SK-N-SH (cell line): ENCODE results near the gene PHLPP2. TPM values are rescaled to one million over a fixed set of nuclear protein-coding genes. Genes with fewer than 3 reads are reported as not detected.
A peak's percentile ranks its signal among the peaks of the same experiment; 100 is the strongest.

Source experiments
- CTCF ChIA-PET: fragments of 300-600, 350-600 bp; formaldehyde crosslinking; extraction: SDS; loops from one replicate; lab custom pipeline; 2021; lab: Yijun Ruan, JAX
- POLR2A ChIA-PET: fragments of 350-600 bp; sonication (Branson Sonifier 250); formaldehyde crosslinking; extraction: SDS; loops from one replicate; lab custom pipeline; 2020; ENCODE audit warnings: antibody characterized with exemption, inconsistent platforms; lab: Yijun Ruan, JAX
- DNase-seq: peaks from one replicate; pipeline ENCODE4 v3.0.0; 2012
- H2AFZ ChIP-seq: fragments of 200-600 bp; sonication (generic); 2 replicates; pipeline ENCODE4 v1.8.1; 2016; ENCODE audit warnings: antibody characterized with exemption, mild to moderate bottlenecking, low read depth
- H3F3A ChIP-seq: fragments of 200-600 bp; sonication (generic); replicated peaks from 2 replicates; pipeline ENCODE3; 2016; ENCODE audit warnings: antibody characterized with exemption, mild to moderate bottlenecking; ENCODE audit not compliant: insufficient read depth
- H3K27ac ChIP-seq, 2 experiments: fragments of 200-500 bp in 1 of 2; fragments of 200-600 bp in 1 of 2; sonication (Bioruptor generic) in 1 of 2; sonication (generic), shearing (Covaris generic) in 1 of 2; 2 replicates each; pipeline versions ENCODE4 v1.5.1 to v1.6.1; 2014 to 2016; ENCODE audit warnings: low read depth in 2 of 2, inconsistent platforms in 1 of 2, low read length in 1 of 2, mild to moderate bottlenecking in 1 of 2, mixed read lengths in 1 of 2
- H3K27me3 ChIP-seq: fragments of 200-600 bp; sonication (generic), shearing (Covaris generic); 2 replicates; pipeline ENCODE4 v1.6.1; 2016; ENCODE audit warnings: mixed run types; ENCODE audit not compliant: insufficient read depth
- H3K36me3 ChIP-seq, 2 experiments: fragments of 200-500 bp in 1 of 2; fragments of 200-600 bp in 1 of 2; sonication (Bioruptor generic) in 1 of 2; sonication (generic) in 1 of 2; replicated peaks in 1 of 2; 2 replicates each; pipeline versions ENCODE3 to v1.5.1; 2014 to 2016; ENCODE audit warnings: low read length in 1 of 2, mild to moderate bottlenecking in 1 of 2; ENCODE audit not compliant: insufficient read depth in 2 of 2, control insufficient read depth in 1 of 2
- H3K4me1 ChIP-seq, 2 experiments: fragments of 200-500 bp in 1 of 2; fragments of 200-600 bp in 1 of 2; sonication (Bioruptor generic) in 1 of 2; sonication (generic), shearing (Covaris generic) in 1 of 2; 2 replicates each; pipeline versions ENCODE4 v1.5.1 to v1.6.1; 2014 to 2016; ENCODE audit warnings: low read depth in 1 of 2, low read length in 1 of 2, mixed run types in 1 of 2; ENCODE audit not compliant: insufficient read depth in 2 of 2, control insufficient read depth in 1 of 2
- H3K4me2 ChIP-seq: fragments of 200-600 bp; sonication (generic), shearing (Covaris generic); 2 replicates; pipeline ENCODE4 v1.6.1; 2017; ENCODE audit warnings: mixed run types
- H3K4me3 ChIP-seq, 2 experiments: fragments of 200-500 bp in 1 of 2; fragments of 200-600 bp in 1 of 2; sonication (Bioruptor generic) in 1 of 2; sonication (generic), shearing (Covaris generic) in 1 of 2; 2 replicates each; pipeline versions ENCODE4 v1.5.1 to v1.8.1; 2014 to 2016; ENCODE audit warnings: low read depth in 2 of 2, inconsistent platforms in 1 of 2, low read length in 1 of 2, mild to moderate bottlenecking in 1 of 2, mixed read lengths in 1 of 2, moderate library complexity in 1 of 2
- H3K79me2 ChIP-seq: fragments of 200-600 bp; sonication (generic); 2 replicates; pipeline ENCODE4 v1.8.1; 2017; ENCODE audit warnings: mild to moderate bottlenecking; ENCODE audit not compliant: insufficient read depth
- H3K9ac ChIP-seq: fragments of 200-600 bp; sonication (generic); 2 replicates; pipeline ENCODE4 v1.6.1; 2017; ENCODE audit warnings: mixed run types
- H3K9me2 ChIP-seq: fragments of 200-600 bp; sonication (generic); 2 replicates; pipeline ENCODE4 v1.6.1; 2017; ENCODE audit warnings: mixed run types
- H3K9me3 ChIP-seq: fragments of 200-600 bp; sonication (generic); 2 replicates; pipeline ENCODE4 v1.6.1; 2017; ENCODE audit warnings: mixed run types, mild to moderate bottlenecking, moderate library complexity
- H4K20me1 ChIP-seq: fragments of 200-600 bp; sonication (generic); 2 replicates; pipeline ENCODE4 v1.6.1; 2017; ENCODE audit warnings: mild to moderate bottlenecking, mixed run types; ENCODE audit not compliant: insufficient read depth
- CHD2 ChIP-seq: fragments of 150-350 bp; IDR thresholded peaks from 2 replicates; pipeline ENCODE4 v1.6.1; 2018; ENCODE audit warnings: low read length; ENCODE audit not compliant: partially characterized antibody
- EZH2phosphoT487 ChIP-seq: fragments of 200-600 bp; sonication (generic); IDR thresholded peaks from 2 replicates; pipeline ENCODE4 v1.6.1; 2017; ENCODE audit warnings: low read depth, mixed run types, mild to moderate bottlenecking, antibody characterized with exemption, moderate library complexity, borderline replicate concordance
- FOSL2 ChIP-seq: IDR thresholded peaks from 2 replicates; pipeline ENCODE4 v1.4.0; 2012; ENCODE audit warnings: low read depth, mild to moderate bottlenecking, moderate library complexity, borderline replicate concordance
- FOXJ3 ChIP-seq: sonication (generic); formaldehyde crosslinking; IDR thresholded peaks from 2 replicates; pipeline ENCODE4 v1.5.1; 2020; ENCODE audit warnings: mild to moderate bottlenecking, missing genetic modification reagents
- FOXM1 ChIP-seq: IDR thresholded peaks from 2 replicates; pipeline ENCODE4 v1.4.0; 2012; ENCODE audit warnings: low read depth, mild to moderate bottlenecking
- JUND ChIP-seq: IDR thresholded peaks from 2 replicates; pipeline ENCODE4 v1.4.0; 2012
- MEF2A ChIP-seq: IDR thresholded peaks from 2 replicates; pipeline ENCODE4 v1.4.0; 2012; ENCODE audit warnings: low read depth, borderline replicate concordance
- RAD21 ChIP-seq: IDR thresholded peaks from 2 replicates; pipeline ENCODE4 v1.6.1; 2012; ENCODE audit warnings: mild to moderate bottlenecking, low read length
- RCOR1 ChIP-seq: fragments of 150-350 bp; IDR thresholded peaks from 2 replicates; pipeline ENCODE4 v1.6.1; 2017; ENCODE audit warnings: antibody characterized with exemption, low read length
- SIN3A ChIP-seq: IDR thresholded peaks from 2 replicates; pipeline ENCODE4 v1.6.1; 2012; ENCODE audit warnings: low read depth, mild to moderate bottlenecking, low read length, moderate library complexity, borderline replicate concordance
- SMC3 ChIP-seq: IDR thresholded peaks from 2 replicates; pipeline ENCODE4 v1.6.1; 2012; ENCODE audit warnings: low read depth, low read length, improper control_type of control experiment
- TEAD4 ChIP-seq: IDR thresholded peaks from 2 replicates; pipeline ENCODE4 v1.4.0; 2012; ENCODE audit warnings: mild to moderate bottlenecking, borderline replicate concordance; ENCODE audit not compliant: insufficient read depth
- YY1 ChIP-seq: IDR thresholded peaks from 2 replicates; pipeline ENCODE4 v1.4.0; 2012; ENCODE audit warnings: low read depth, mild to moderate bottlenecking
- WGBS: methylation state at CpG from one replicate; pipeline ENCODE4 v1.1.6; 2017; ENCODE audit warnings: low lambda C conversion rate; 5-methylcytosine and 5-hydroxymethylcytosine counted together
- polyA plus RNA-seq, 3 experiments: library from polyadenylated mRNA; depleted of rRNA; stranded (reverse); fragments of >200 nt; gene quantifications; 2 replicates each; pipeline ENCODE4 v1.2.3, GENCODE V29; 2012
- TF ChIP-seq, protein P1 (sequence below): fragments of 150-350 bp; IDR thresholded peaks from 2 replicates; pipeline ENCODE4 v1.6.1; 2017; ENCODE audit warnings: antibody characterized with exemption, low read length, low read depth, borderline replicate concordance
- TF ChIP-seq, protein P2 (sequence below): IDR thresholded peaks from 2 replicates; pipeline ENCODE4 v1.6.1; 2012; ENCODE audit warnings: mild to moderate bottlenecking, low read depth, low read length, moderate library complexity

PHLPP2 gene
- polyA plus RNA-seq, 1 of the 3 experiments (the other 2 are of a cell fraction) = 5.5 TPM

DNA sequence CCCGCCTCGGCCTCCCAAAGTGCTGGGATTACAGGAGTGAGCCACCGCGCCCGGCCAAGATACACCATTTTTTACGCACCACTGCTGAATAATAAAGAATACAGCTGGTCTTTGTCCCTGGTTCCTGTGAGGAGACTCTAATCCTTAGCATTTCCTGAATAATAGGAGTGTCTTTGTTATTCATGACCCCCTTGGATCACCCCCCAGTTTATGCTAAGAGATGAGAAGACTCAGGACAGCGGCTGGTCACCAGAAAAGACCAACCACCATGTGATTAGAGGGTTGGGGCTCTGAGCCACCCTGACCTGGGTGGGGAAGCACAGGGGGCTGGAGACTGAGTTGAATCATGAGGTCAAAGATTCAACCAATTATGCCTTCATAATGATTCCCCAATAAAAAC is 17.3 kb downstream of the PHLPP2 start:
- Histone ChIP-seq H3F3A (peaks cover 11% of the 10 kb centered on the region), H3K27me3 (no peaks in the 10 kb centered on the region), H3K9me2 (no peaks in the 10 kb centered on the region), H3K27ac (peak overlapping the region in 1 of 2 experiments; percentile 31; a peak in 1 of 4 replicates), H3K4me1 (peaks cover 4 to 20% of the 10 kb centered on the region in 2 experiments; a peak in 3 of 4 replicates), H3K4me2 (no peak overlapping the region), H3K4me3 (no peak overlapping the region), H4K20me1 (peaks cover 20% of the 10 kb centered on the region; the same call in 1 of the 2 replicates), H3K79me2 (peaks cover 70% of the 10 kb centered on the region), H3K36me3 (peaks cover 3 to 16% of the 10 kb centered on the region in 2 experiments), H3K9me3 (no peaks in the 10 kb centered on the region), H3K9ac (no peak overlapping the region), H2AFZ (no peak overlapping the region)
- WGBS = over 99% methylated on average over 7 of the region's 7 CpGs
- ChIA-PET POLR2A (no interaction called here), CTCF (no interaction called here)
- no peak for DNase-seq
- TF ChIP-seq SIN3A (no peak), CHD2 (no peak), SMC3 (no peak), MEF2A (no peak), JUND (no peak), TEAD4 (no peak), RAD21 (no peak), EZH2phosphoT487 (no peak), FOXM1 (no peak), YY1 (no peak), RCOR1 (no peak), FOXJ3 (no peak), FOSL2 (no peak)
- TF ChIP-seq, protein P1, sequence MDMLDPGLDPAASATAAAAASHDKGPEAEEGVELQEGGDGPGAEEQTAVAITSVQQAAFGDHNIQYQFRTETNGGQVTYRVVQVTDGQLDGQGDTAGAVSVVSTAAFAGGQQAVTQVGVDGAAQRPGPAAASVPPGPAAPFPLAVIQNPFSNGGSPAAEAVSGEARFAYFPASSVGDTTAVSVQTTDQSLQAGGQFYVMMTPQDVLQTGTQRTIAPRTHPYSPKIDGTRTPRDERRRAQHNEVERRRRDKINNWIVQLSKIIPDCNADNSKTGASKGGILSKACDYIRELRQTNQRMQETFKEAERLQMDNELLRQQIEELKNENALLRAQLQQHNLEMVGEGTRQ = no peak
- TF ChIP-seq, protein P2, sequence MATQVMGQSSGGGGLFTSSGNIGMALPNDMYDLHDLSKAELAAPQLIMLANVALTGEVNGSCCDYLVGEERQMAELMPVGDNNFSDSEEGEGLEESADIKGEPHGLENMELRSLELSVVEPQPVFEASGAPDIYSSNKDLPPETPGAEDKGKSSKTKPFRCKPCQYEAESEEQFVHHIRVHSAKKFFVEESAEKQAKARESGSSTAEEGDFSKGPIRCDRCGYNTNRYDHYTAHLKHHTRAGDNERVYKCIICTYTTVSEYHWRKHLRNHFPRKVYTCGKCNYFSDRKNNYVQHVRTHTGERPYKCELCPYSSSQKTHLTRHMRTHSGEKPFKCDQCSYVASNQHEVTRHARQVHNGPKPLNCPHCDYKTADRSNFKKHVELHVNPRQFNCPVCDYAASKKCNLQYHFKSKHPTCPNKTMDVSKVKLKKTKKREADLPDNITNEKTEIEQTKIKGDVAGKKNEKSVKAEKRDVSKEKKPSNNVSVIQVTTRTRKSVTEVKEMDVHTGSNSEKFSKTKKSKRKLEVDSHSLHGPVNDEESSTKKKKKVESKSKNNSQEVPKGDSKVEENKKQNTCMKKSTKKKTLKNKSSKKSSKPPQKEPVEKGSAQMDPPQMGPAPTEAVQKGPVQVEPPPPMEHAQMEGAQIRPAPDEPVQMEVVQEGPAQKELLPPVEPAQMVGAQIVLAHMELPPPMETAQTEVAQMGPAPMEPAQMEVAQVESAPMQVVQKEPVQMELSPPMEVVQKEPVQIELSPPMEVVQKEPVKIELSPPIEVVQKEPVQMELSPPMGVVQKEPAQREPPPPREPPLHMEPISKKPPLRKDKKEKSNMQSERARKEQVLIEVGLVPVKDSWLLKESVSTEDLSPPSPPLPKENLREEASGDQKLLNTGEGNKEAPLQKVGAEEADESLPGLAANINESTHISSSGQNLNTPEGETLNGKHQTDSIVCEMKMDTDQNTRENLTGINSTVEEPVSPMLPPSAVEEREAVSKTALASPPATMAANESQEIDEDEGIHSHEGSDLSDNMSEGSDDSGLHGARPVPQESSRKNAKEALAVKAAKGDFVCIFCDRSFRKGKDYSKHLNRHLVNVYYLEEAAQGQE = no peak
